Measurements from ENCODE around the gene RNASE1.

GRCh38 chr14:20836668-20837338, 34.2 kb upstream of the RNASE1 start:
- TF ChIP-seq CTCF (conservative IDR thresholded peaks at IDR 0.05; ENCODE audit: low read depth, low read length), result peak; percentile 90
- no peak for TF ChIP-seq EZH2 (IDR thresholded peaks at IDR 0.05; ENCODE audit: low read length, unreplicated experiment)
